Breast epithelium (tissue), 3 donors: ENCODE results near the gene POLN.

ENCODE experiments used
- CTCF ChIP-seq, 3 donors: fragments of 450-650 bp; IDR thresholded peaks; one replicate each; pipeline ENCODE4 v1.5.1; 2016 to 2017; ENCODE audit warnings: antibody characterized with exemption in 3 of 3, mild to moderate bottlenecking in 3 of 3, moderate library complexity in 3 of 3
- POLR2A ChIP-seq: fragments of 450-650 bp; IDR thresholded peaks from one replicate; pipeline ENCODE4 v1.6.1; 2016; ENCODE audit warnings: antibody characterized with exemption, mild to moderate bottlenecking, moderate library complexity
- POLR2AphosphoS5 ChIP-seq, 3 donors: sonication (generic); formaldehyde crosslinking; IDR thresholded peaks; one replicate each; pipeline ENCODE4 v1.6.1; 2017; ENCODE audit warnings: antibody characterized with exemption in 3 of 3

GRCh38 chr4:2069986-2070385 lies 171.9 kb downstream of the POLN start:
- TF ChIP-seq CTCF (IDR thresholded peaks at IDR 0.05), result no peak
- TF ChIP-seq POLR2AphosphoS5 (IDR thresholded peaks at IDR 0.05), result no peak
- no peak for TF ChIP-seq POLR2A
